IPS-20b (cell line): ENCODE results near the gene PTCH2.
"Not testable (repeated sequence)": the region's sequence is repeated elsewhere in the genome, so short reads cannot be mapped to it uniquely, and the experiment has no call there.

Experiments used
- H3K27ac ChIP-seq: one replicate; pipeline ENCODE4 v1.5.1; 2013; ENCODE audit warnings: low read length
- H3K27me3 ChIP-seq: 2 replicates; pipeline ENCODE4 v1.6.1; 2013; ENCODE audit warnings: mild to moderate bottlenecking, low read length, inconsistent platforms; ENCODE audit not compliant: insufficient read depth
- H3K36me3 ChIP-seq: 2 replicates; pipeline ENCODE4 v1.6.1; 2013; ENCODE audit warnings: low read depth, mild to moderate bottlenecking, inconsistent platforms, low read length, moderate library complexity; ENCODE audit not compliant: insufficient read depth
- H3K4me1 ChIP-seq: 2 replicates; pipeline ENCODE4 v1.6.1; 2013; ENCODE audit warnings: mild to moderate bottlenecking, control low read depth, inconsistent platforms, low read length, moderate library complexity; ENCODE audit not compliant: insufficient read depth
- H3K4me3 ChIP-seq: 2 replicates; pipeline ENCODE4 v1.5.1; 2013; ENCODE audit warnings: mild to moderate bottlenecking, low read length, inconsistent platforms
- H3K9ac ChIP-seq: 2 replicates; pipeline ENCODE4 v1.6.1; 2013; ENCODE audit warnings: low read depth, mild to moderate bottlenecking, inconsistent platforms, low read length, moderate library complexity
- H3K9me3 ChIP-seq: 2 replicates; pipeline ENCODE4 v1.6.1; 2013; ENCODE audit warnings: mild to moderate bottlenecking, low read depth, low read length, inconsistent platforms; ENCODE audit not compliant: insufficient read depth

PTCH2 gene

GRCh38 chr1:44857446-44857845, 14.4 kb upstream of the PTCH2 start:
- Histone ChIP-seq H3K27ac (no peak overlapping the region), H3K9me3 (no peaks in the 10 kb centered on the region), H3K4me3 (no peak overlapping the region), H3K4me1 (no peaks in the 10 kb centered on the region), H3K36me3 (no peaks in the 10 kb centered on the region), H3K9ac (no peak overlapping the region), H3K27me3 (no peaks in the 10 kb centered on the region)

- no peaks in the 10 kb centered on the region for H3K27me3 ChIP-seq
- H3K27ac ChIP-seq = no peak overlapping the region
Measured at GRCh38 chr1:44855742-44856141, 12.7 kb upstream of the PTCH2 start.

GRCh38 chr1:44854970-44855369, 11.9 kb upstream of the PTCH2 start:
- H3K4me3 ChIP-seq = no peak overlapping the region
- no peaks in the 10 kb centered on the region for H3K36me3 ChIP-seq
- H3K4me1 ChIP-seq = no peaks in the 10 kb centered on the region
- no peak overlapping the region for H3K27ac ChIP-seq
- H3K9ac ChIP-seq = no peak overlapping the region
- H3K27me3 ChIP-seq = no peaks in the 10 kb centered on the region
- no peaks in the 10 kb centered on the region for H3K9me3 ChIP-seq

More at GRCh38 chr1:44855742-44856141, 12.7 kb upstream of the PTCH2 start:
- no peaks in the 10 kb centered on the region for H3K36me3 ChIP-seq
- H3K4me3 ChIP-seq = no peak overlapping the region
- no peak overlapping the region for H3K9ac ChIP-seq
- no peaks in the 10 kb centered on the region for H3K4me1 ChIP-seq
- no peaks in the 10 kb centered on the region for H3K9me3 ChIP-seq

GRCh38 chr1:44853201-44853600, 10.1 kb upstream of the PTCH2 start:
- no peaks in the 10 kb centered on the region for H3K9me3 ChIP-seq
- H3K27ac ChIP-seq = no peak overlapping the region
- no peaks in the 10 kb centered on the region for H3K27me3 ChIP-seq
- no peak overlapping the region for H3K9ac ChIP-seq
- H3K4me3 ChIP-seq = no peak overlapping the region
- H3K4me1 ChIP-seq = no peaks in the 10 kb centered on the region
- no peaks in the 10 kb centered on the region for H3K36me3 ChIP-seq

- Histone ChIP-seq H3K4me3 (no peak overlapping the region), H3K4me1 (no peaks in the 10 kb centered on the region), H3K27ac (no peak overlapping the region), H3K36me3 (no peaks in the 10 kb centered on the region), H3K9me3 (no peaks in the 10 kb centered on the region), H3K9ac (no peak overlapping the region), H3K27me3 (no peaks in the 10 kb centered on the region)
Measured at GRCh38 chr1:44851308-44851707, 8.3 kb upstream of the PTCH2 start.

- no peak overlapping the region for H3K27ac ChIP-seq
- H3K4me1 ChIP-seq = no peaks in the 10 kb centered on the region
- H3K36me3 ChIP-seq = no peaks in the 10 kb centered on the region
- no peaks in the 10 kb centered on the region for H3K27me3 ChIP-seq
- H3K9ac ChIP-seq = no peak overlapping the region
- H3K9me3 ChIP-seq = no peaks in the 10 kb centered on the region
- no peak overlapping the region for H3K4me3 ChIP-seq
Measured at GRCh38 chr1:44849575-44850132, 6.6 kb upstream of the PTCH2 start.

GRCh38 chr1:44848456-44849181, 5.6 kb upstream of the PTCH2 start:
- no peaks in the 10 kb centered on the region for H3K9me3 ChIP-seq
- no peak overlapping the region for H3K4me3 ChIP-seq
- H3K36me3 ChIP-seq = no peaks in the 10 kb centered on the region
- no peak overlapping the region for H3K27ac ChIP-seq
- no peaks in the 10 kb centered on the region for H3K4me1 ChIP-seq
- H3K27me3 ChIP-seq = no peaks in the 10 kb centered on the region
- H3K9ac ChIP-seq = no peak overlapping the region; the same call in 1 of the 2 replicates

GRCh38 chr1:44847845-44848244, 4.8 kb upstream of the PTCH2 start:
- Histone ChIP-seq H3K4me3 (no peak overlapping the region), H3K36me3 (no peaks in the 10 kb centered on the region), H3K27ac (no peak overlapping the region), H3K9me3 (no peaks in the 10 kb centered on the region), H3K9ac (no peak overlapping the region), H3K4me1 (no peaks in the 10 kb centered on the region), H3K27me3 (peaks cover 1% of the 10 kb centered on the region; the same call in 1 of the 2 replicates)

- no peaks in the 10 kb centered on the region for H3K4me1 ChIP-seq
- H3K27me3 ChIP-seq = peaks cover 10% of the 10 kb centered on the region
- no peak overlapping the region for H3K9ac ChIP-seq
- H3K27ac ChIP-seq = no peak overlapping the region
- H3K36me3 ChIP-seq = no peaks in the 10 kb centered on the region
- no peak overlapping the region for H3K4me3 ChIP-seq
- no peaks in the 10 kb centered on the region for H3K9me3 ChIP-seq
Measured at GRCh38 chr1:44846985-44847384, 3.9 kb upstream of the PTCH2 start.

GRCh38 chr1:44842486-44842861, 579 bp downstream of the PTCH2 start:
- Histone ChIP-seq H3K9ac (no peak overlapping the region; the same call in 1 of the 2 replicates), H3K4me1 (no peaks in the 10 kb centered on the region), H3K4me3 (peak overlapping the region; percentile 73; the same call in 1 of the 2 replicates), H3K9me3 (no peaks in the 10 kb centered on the region), H3K27ac (no peak overlapping the region), H3K36me3 (no peaks in the 10 kb centered on the region), H3K27me3 (peaks cover 24% of the 10 kb centered on the region)

- Histone ChIP-seq H3K36me3 (no peaks in the 10 kb centered on the region), H3K9me3 (no peaks in the 10 kb centered on the region), H3K4me1 (no peaks in the 10 kb centered on the region), H3K27me3 (peaks cover 24% of the 10 kb centered on the region), H3K4me3 (no peak overlapping the region), H3K27ac (no peak overlapping the region), H3K9ac (no peak overlapping the region)
Measured at GRCh38 chr1:44839576-44839975, 3.5 kb downstream of the PTCH2 start.

- not testable (repeated sequence) for H3K4me3 ChIP-seq, H3K36me3 ChIP-seq, H3K4me1 ChIP-seq, H3K9me3 ChIP-seq, H3K27ac ChIP-seq, H3K9ac ChIP-seq
- H3K27me3 ChIP-seq = peaks cover 24% of the 10 kb centered on the region
Measured at GRCh38 chr1:44838294-44838693, 4.8 kb downstream of the PTCH2 start.
